ENCODE results near the gene DOCK4. TPM values are rescaled to one million over a fixed set of nuclear protein-coding genes. Genes with fewer than 3 reads are reported as not detected.
A peak's percentile ranks its signal among the peaks of the same experiment; 100 is the strongest.

The DOCK4 gene
- polyA plus RNA-seq, 1 donor: 8.1 TPM

DNA sequence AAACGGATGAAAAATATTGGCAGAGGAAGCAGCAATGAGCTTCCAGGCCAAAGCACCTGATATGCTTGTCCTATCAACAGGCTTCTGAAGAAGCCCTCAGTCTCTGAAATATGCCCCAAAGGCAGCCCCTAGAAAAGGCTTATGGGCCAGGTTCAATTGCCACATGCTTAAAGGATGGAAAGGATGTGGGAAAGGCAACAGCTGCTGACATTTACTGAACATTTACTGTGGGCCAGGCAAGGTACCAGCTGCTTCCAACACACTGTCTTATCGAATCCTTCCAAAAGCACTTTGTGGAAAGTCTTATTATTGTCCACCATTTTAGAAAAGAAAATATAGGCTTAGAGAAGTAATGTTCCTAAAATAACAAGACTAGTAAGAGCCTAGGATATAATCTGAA, 56.5 kb downstream of the DOCK4 start:
- Histone ChIP-seq H3K36me3 (ENCODE audit: control insufficient read depth, insufficient read depth, low read length) (no peaks in the 10 kb centered on the region), H3K9me3 (ENCODE audit: control insufficient read depth, low read depth, low read length) (no peaks in the 10 kb centered on the region), H3K27ac (ENCODE audit: low read length) (no peak overlapping the region), H3K27me3 (ENCODE audit: control insufficient read depth, insufficient read depth, low read length) (no peaks in the 10 kb centered on the region), H3K4me3 (ENCODE audit: low read length) (no peak overlapping the region), H3K4me1 (ENCODE audit: control insufficient read depth, insufficient read depth, low read length) (no peaks in the 10 kb centered on the region)
- WGBS (ENCODE audit: insufficient coverage, low lambda C conversion rate): no CpG with 5 or more reads among the region's 2 CpGs
- no peak for DNase-seq

DNA sequence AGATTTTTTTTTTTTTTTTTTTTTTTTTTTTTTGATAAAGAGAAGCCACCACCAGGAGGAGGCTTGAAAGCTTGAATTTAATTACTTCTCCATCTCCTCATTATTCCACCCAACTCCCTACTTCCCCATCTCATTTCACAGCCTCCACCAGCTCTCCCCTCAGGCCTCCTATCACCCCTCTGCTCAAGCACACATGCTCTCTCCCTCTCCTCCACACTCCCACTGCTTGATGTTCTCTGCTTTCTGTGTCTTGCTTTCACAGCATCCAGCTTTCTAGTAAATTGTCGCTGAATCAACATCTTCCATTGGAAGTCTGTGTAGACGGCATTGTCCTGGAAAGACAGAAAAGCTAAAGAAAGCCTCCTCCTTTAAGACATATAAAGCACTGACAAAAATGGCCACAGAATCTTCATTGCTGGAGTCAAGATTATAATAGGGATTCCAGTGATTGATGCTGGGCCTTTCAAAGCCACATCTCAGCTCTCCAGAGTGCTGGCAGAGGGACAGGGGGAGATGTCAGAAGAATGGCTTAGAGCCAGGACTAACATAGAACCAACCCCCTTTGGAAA, 58.3 kb downstream of the DOCK4 start:
- H3K4me1 ChIP-seq (ENCODE audit: control insufficient read depth, insufficient read depth, low read length): no peaks in the 10 kb centered on the region
- no peaks in the 10 kb centered on the region for H3K36me3 ChIP-seq (ENCODE audit: control insufficient read depth, insufficient read depth, low read length)
- DNase-seq: no peak
- no peaks in the 10 kb centered on the region for H3K9me3 ChIP-seq (ENCODE audit: control insufficient read depth, low read depth, low read length)
- H3K27ac ChIP-seq (ENCODE audit: low read length): no peak overlapping the region
- H3K4me3 ChIP-seq (ENCODE audit: low read length): no peak overlapping the region
- no CpG with 5 or more reads among the region's 2 CpGs for WGBS (ENCODE audit: insufficient coverage, low lambda C conversion rate)
- H3K27me3 ChIP-seq (ENCODE audit: control insufficient read depth, insufficient read depth, low read length): no peaks in the 10 kb centered on the region

DNA sequence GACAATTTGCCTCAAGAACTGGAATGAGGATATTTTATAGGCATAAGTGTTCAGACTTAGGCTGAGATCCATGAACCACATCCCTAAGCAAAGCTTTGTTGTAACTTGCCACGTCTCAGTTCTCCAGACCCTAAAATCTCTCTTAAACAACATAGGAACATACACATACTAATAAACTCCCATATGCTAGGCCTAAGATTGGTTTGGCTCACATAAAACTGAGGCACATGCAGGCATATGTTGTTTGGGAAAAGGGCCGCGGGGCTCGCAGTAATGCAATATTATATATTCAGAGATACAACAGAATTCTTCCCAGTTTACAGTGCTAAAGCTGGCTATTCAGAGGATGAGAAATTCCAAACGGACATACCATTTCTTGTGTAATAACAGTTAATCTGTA, 61.0 kb downstream of the DOCK4 start:
- Histone ChIP-seq H3K27ac (ENCODE audit: low read length) (no peak overlapping the region), H3K4me3 (ENCODE audit: low read length) (no peak overlapping the region), H3K36me3 (ENCODE audit: control insufficient read depth, insufficient read depth, low read length) (no peaks in the 10 kb centered on the region), H3K9me3 (ENCODE audit: control insufficient read depth, low read depth, low read length) (no peaks in the 10 kb centered on the region), H3K4me1 (ENCODE audit: control insufficient read depth, insufficient read depth, low read length) (no peaks in the 10 kb centered on the region), H3K27me3 (ENCODE audit: control insufficient read depth, insufficient read depth, low read length) (no peaks in the 10 kb centered on the region)
- WGBS (ENCODE audit: insufficient coverage, low lambda C conversion rate): 100% methylated on average over 3 of the region's 5 CpGs
- no peak for DNase-seq

DNA sequence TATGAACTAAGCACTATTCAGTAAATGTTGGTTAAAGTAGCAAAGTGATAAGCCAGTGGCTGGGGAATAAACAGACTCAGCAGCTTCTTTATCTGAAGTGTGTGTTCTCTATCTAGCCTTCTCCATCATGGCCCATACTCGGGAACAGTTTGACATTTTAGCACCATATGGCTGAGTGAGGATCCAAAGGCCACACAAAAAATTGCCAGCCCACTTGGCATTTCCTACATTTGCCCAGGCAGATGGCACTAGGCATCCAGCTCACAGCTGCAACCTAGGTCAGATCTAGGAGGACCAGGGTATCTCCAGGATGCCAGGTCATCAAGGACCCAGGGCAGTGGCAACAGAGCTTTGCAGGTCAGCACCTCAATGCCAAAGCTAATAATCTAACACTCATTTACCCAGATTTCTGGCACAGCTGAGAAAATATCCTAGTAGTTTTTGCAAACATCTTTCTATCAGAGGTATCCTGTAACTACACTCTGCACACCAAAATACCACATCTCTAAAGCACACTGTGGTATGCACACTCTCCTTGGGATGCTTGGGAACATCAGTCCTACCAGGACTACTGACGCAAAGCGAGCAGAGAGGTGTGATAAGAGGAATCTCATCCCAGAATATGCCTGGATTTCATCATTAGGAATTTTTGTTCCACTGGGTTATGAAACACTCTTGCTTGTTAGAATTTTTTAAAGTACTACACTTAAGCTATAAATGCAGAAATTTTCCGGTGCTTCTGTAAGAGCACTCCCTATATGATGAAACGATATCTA, 61.7 kb downstream of the DOCK4 start:
- no peaks in the 10 kb centered on the region for H3K27me3 ChIP-seq (ENCODE audit: control insufficient read depth, insufficient read depth, low read length)
- H3K27ac ChIP-seq (ENCODE audit: low read length): no peak overlapping the region
- H3K36me3 ChIP-seq (ENCODE audit: control insufficient read depth, insufficient read depth, low read length): no peaks in the 10 kb centered on the region
- no peak overlapping the region for H3K4me3 ChIP-seq (ENCODE audit: low read length)
- 100% methylated on average over 1 of the region's 5 CpGs for WGBS (ENCODE audit: insufficient coverage, low lambda C conversion rate)
- H3K9me3 ChIP-seq (ENCODE audit: control insufficient read depth, low read depth, low read length): no peaks in the 10 kb centered on the region
- H3K4me1 ChIP-seq (ENCODE audit: control insufficient read depth, insufficient read depth, low read length): no peaks in the 10 kb centered on the region
- DNase-seq: no peak

DNA sequence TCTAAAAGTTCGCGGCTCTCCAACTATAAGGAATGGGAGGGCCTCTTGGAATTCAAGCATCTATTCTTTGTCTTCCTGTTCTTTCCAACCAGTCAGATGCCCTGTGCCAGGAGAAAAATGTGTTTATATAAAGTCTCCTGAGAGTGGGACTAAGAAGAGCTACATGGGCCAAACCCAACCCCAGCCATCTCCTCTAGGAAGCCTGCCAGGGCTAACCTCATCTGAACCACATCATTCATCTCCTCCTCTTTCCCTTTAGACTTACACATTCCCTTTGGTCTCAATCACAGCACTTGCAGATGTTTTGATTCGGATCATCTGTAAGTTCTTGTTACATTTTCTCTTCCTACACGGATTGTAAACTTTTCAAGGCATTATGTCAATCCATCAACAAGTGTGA, 62.6 kb downstream of the DOCK4 start:
- DNase-seq: no peak
- H3K36me3 ChIP-seq (ENCODE audit: control insufficient read depth, insufficient read depth, low read length): no peaks in the 10 kb centered on the region
- 69% methylated on average over 2 of the region's 4 CpGs for WGBS (ENCODE audit: insufficient coverage, low lambda C conversion rate)
- no peaks in the 10 kb centered on the region for H3K4me1 ChIP-seq (ENCODE audit: control insufficient read depth, insufficient read depth, low read length)
- no peaks in the 10 kb centered on the region for H3K9me3 ChIP-seq (ENCODE audit: control insufficient read depth, low read depth, low read length)
- H3K4me3 ChIP-seq (ENCODE audit: low read length): no peak overlapping the region
- H3K27me3 ChIP-seq (ENCODE audit: control insufficient read depth, insufficient read depth, low read length): no peaks in the 10 kb centered on the region
- H3K27ac ChIP-seq (ENCODE audit: low read length): no peak overlapping the region

DNA sequence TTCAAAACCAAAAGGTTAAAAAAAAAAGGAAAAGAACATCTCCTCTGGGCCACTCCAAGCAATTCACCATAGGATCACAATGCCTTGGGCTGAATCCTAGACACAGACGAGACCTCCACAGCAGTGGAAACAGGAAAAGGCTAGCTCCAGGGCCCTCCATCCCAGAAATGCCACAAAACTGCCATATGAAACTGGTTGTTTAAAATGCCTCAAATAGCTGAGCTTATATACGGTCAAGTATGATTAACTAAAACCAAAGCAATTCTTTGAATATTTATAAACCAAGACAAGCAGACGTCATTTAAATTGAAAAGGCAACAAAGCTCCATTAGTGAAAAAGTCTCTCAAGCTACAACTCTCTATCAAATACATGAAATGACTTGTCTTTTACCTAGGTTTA, 63.1 kb downstream of the DOCK4 start:
- no peaks in the 10 kb centered on the region for H3K9me3 ChIP-seq (ENCODE audit: control insufficient read depth, low read depth, low read length)
- no peaks in the 10 kb centered on the region for H3K27me3 ChIP-seq (ENCODE audit: control insufficient read depth, insufficient read depth, low read length)
- H3K4me1 ChIP-seq (ENCODE audit: control insufficient read depth, insufficient read depth, low read length): no peaks in the 10 kb centered on the region
- 73% methylated on average over 2 of the region's 3 CpGs for WGBS (ENCODE audit: insufficient coverage, low lambda C conversion rate)
- DNase-seq: no peak
- no peak overlapping the region for H3K4me3 ChIP-seq (ENCODE audit: low read length)
- H3K36me3 ChIP-seq (ENCODE audit: control insufficient read depth, insufficient read depth, low read length): no peaks in the 10 kb centered on the region
- no peak overlapping the region for H3K27ac ChIP-seq (ENCODE audit: low read length)

DNA sequence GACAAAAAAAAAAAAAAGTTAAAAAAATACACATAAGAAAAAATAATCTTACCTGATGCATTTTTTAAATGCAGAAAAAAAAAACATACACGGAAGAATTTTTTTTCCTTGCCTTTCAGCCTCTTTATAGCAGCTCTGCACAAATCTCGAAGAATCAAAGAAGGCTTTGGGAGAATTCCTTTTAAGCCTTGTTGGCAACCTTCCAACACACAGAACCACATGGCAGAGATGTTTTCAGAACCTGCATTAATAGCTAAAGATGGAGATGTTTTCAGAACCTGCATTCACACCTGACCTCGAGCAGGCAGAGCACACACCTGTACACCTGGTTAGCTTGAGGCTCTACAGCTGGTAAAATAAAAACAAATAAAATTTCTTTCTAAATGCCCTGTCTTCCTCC, 65.6 kb downstream of the DOCK4 start:
- no peak overlapping the region for H3K4me3 ChIP-seq (ENCODE audit: low read length)
- H3K27ac ChIP-seq (ENCODE audit: low read length): no peak overlapping the region
- H3K27me3 ChIP-seq (ENCODE audit: control insufficient read depth, insufficient read depth, low read length): no peaks in the 10 kb centered on the region
- DNase-seq: no peak
- WGBS (ENCODE audit: insufficient coverage, low lambda C conversion rate): 100% methylated on average over 1 of the region's 3 CpGs
- no peaks in the 10 kb centered on the region for H3K4me1 ChIP-seq (ENCODE audit: control insufficient read depth, insufficient read depth, low read length)
- no peaks in the 10 kb centered on the region for H3K36me3 ChIP-seq (ENCODE audit: control insufficient read depth, insufficient read depth, low read length)
- no peaks in the 10 kb centered on the region for H3K9me3 ChIP-seq (ENCODE audit: control insufficient read depth, low read depth, low read length)

DNA sequence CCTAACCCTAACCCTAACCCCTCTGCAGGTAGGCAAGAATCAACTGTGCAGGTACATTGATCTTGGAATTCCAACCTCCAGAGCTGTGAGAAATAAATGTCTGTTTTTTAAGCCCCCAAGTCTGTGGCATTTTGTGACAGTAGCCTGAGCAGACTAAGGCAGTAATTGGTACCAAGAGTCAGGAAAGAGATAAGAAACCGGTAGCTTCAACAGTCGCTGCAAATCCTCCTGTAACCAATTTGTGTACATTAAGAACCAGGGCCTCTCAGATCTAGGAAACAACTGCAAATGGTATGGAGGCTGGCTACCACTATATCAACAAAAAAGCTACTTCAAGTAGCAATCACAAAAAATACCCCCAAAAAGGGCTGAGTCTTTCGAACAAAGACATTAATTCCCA, 67.3 kb downstream of the DOCK4 start:
- no peaks in the 10 kb centered on the region for H3K36me3 ChIP-seq (ENCODE audit: control insufficient read depth, insufficient read depth, low read length)
- H3K4me3 ChIP-seq (ENCODE audit: low read length): no peak overlapping the region
- WGBS (ENCODE audit: insufficient coverage, low lambda C conversion rate): 100% methylated on average over 1 of the region's 3 CpGs
- no peak for DNase-seq
- H3K27ac ChIP-seq (ENCODE audit: low read length): no peak overlapping the region
- no peaks in the 10 kb centered on the region for H3K9me3 ChIP-seq (ENCODE audit: control insufficient read depth, low read depth, low read length)
- no peaks in the 10 kb centered on the region for H3K27me3 ChIP-seq (ENCODE audit: control insufficient read depth, insufficient read depth, low read length)
- no peaks in the 10 kb centered on the region for H3K4me1 ChIP-seq (ENCODE audit: control insufficient read depth, insufficient read depth, low read length)

DNA sequence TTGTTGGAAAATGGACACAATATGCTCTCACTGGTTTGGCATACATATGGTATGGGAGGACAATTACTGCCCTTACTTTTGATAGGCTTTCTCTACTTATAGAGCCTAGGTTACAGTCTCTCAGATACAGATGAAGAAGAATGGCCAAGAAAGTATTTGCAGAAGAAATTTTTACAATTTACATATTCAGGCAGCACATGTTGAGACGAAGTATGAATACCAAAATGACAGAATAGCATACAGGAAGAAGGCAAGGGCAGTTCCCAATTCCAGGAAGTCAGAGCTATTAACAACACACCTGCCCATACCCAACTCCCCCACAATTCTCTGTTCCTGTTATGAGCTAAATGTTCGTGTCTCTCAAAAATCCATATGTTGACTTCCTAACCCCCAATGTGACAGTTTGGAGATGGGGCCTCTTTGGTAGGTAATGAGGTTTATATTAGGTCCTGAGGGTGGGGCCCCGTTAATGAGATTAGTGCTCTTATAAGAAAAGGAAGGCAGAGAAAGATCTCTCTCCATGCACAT, 67.8 kb downstream of the DOCK4 start:
- no CpG with 5 or more reads among the region's 3 CpGs for WGBS (ENCODE audit: insufficient coverage, low lambda C conversion rate)
- no peak for DNase-seq
- Histone ChIP-seq H3K9me3 (ENCODE audit: control insufficient read depth, low read depth, low read length) (no peaks in the 10 kb centered on the region), H3K4me3 (ENCODE audit: low read length) (no peak overlapping the region), H3K27ac (ENCODE audit: low read length) (no peak overlapping the region), H3K4me1 (ENCODE audit: control insufficient read depth, insufficient read depth, low read length) (no peaks in the 10 kb centered on the region), H3K27me3 (ENCODE audit: control insufficient read depth, insufficient read depth, low read length) (no peaks in the 10 kb centered on the region), H3K36me3 (ENCODE audit: control insufficient read depth, insufficient read depth, low read length) (no peaks in the 10 kb centered on the region)

DNA sequence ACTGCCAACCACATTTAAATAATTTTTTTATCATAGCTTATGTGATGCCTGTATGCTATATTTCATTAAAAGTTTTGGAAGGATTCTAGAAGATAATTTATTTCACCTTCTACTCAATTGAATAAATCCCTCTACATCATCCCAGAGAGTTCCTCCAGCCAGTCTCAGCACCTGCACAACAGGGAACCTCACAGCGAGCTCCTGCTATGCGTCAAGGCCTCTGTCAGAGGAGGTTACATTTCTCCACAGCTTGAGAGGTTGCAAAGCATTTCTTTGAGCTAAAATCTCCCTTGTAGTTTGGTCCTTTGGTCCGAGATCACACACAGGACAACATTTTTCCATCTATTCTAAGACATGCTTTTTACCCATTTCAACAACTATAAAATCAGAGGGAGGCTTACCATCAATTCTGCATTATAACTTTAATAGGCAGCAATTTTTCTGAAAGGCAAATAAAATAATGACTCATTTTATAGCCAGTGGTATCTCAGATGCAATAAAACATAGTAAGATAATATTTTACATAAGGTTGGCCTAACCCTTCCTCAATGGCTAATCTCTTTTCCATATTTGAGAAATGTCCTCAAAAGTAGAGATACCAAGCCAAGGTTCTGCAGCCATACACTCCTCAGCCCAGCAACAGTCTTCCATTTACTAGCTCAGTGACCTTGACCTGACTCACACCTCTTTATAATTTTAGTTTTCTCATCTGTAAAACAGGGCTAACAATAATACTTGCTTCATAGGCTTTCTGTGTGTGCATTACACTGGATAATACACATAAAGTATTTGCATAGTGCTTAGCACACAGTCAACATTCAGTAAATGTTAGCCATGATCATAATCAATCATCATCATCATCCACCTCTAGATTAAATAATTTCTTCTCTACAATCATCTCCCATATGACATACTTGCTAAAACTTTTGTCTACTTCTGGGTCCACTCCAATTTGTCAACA, 68.8 kb downstream of the DOCK4 start:
- H3K36me3 ChIP-seq (ENCODE audit: control insufficient read depth, insufficient read depth, low read length): no peaks in the 10 kb centered on the region
- H3K27ac ChIP-seq (ENCODE audit: low read length): no peak overlapping the region
- no peaks in the 10 kb centered on the region for H3K27me3 ChIP-seq (ENCODE audit: control insufficient read depth, insufficient read depth, low read length)
- 25% methylated on average over 1 of the region's 3 CpGs for WGBS (ENCODE audit: insufficient coverage, low lambda C conversion rate)
- no peak overlapping the region for H3K4me3 ChIP-seq (ENCODE audit: low read length)
- H3K9me3 ChIP-seq (ENCODE audit: control insufficient read depth, low read depth, low read length): no peaks in the 10 kb centered on the region
- H3K4me1 ChIP-seq (ENCODE audit: control insufficient read depth, insufficient read depth, low read length): no peaks in the 10 kb centered on the region
- DNase-seq: peak in 1 of 2 donors; percentile 37
